Measurements from ENCODE around the gene RAPGEF5. TPM values are rescaled to one million over a fixed set of nuclear protein-coding genes. Genes with fewer than 3 reads are reported as not detected.

The RAPGEF5 gene
- total RNA-seq, 1 donor from 2014 or later = 1.1 TPM

DNA sequence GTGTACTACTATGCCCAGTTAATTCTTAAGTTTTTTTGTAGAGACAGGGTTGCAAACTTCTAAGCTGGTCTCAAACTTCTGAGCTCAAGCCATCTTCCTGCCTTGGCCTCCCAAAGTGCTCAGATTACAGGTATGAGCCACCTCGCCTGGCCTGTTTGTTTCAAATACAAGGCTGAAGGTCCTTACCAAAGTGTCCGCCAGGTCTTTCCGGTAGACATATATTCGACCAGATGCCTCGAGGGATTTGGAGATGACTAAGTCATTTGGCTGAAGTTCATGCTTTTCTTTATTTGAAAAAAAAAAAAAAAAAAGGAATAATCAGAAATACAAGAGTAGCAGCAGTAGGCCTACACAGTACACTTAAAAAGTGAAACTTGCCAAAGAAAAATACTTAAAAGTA lies 206.7 kb downstream of the RAPGEF5 start:
- Histone ChIP-seq H3K27me3 (ENCODE audit: control insufficient read depth, insufficient read depth, low read length) (no peaks in the 10 kb centered on the region), H3K36me3 (ENCODE audit: control insufficient read depth, insufficient read depth, low read length) (no peaks in the 10 kb centered on the region), H3K4me3 (ENCODE audit: low read depth, low read length) (no peak overlapping the region)
- DNase-seq (ENCODE audit: low read depth) = no peak
- no peak for TF ChIP-seq CTCF (IDR thresholded peaks at IDR 0.05; ENCODE audit: insufficient read depth, low read length, poor library complexity, severe bottlenecking)

GRCh38 chr7:22147868-22148267 lies 209.1 kb downstream of the RAPGEF5 start:
- TF ChIP-seq CTCF (IDR thresholded peaks at IDR 0.05; ENCODE audit: insufficient read depth, low read length, poor library complexity, severe bottlenecking) = no peak
- H3K36me3 ChIP-seq (ENCODE audit: control insufficient read depth, insufficient read depth, low read length) = no peaks in the 10 kb centered on the region

GRCh38 chr7:22146961-22147512 lies 209.9 kb downstream of the RAPGEF5 start:
- no peaks in the 10 kb centered on the region for H3K36me3 ChIP-seq (ENCODE audit: control insufficient read depth, insufficient read depth, low read length)
- no peak for TF ChIP-seq CTCF (IDR thresholded peaks at IDR 0.05; ENCODE audit: insufficient read depth, low read length, poor library complexity, severe bottlenecking)
- DNase-seq (ENCODE audit: low read depth) = no peak
- no peaks in the 10 kb centered on the region for H3K27me3 ChIP-seq (ENCODE audit: control insufficient read depth, insufficient read depth, low read length)
- no peak overlapping the region for H3K4me3 ChIP-seq (ENCODE audit: low read depth, low read length)

More at GRCh38 chr7:22147868-22148267, 209.1 kb downstream of the RAPGEF5 start:
- DNase-seq (ENCODE audit: low read depth) = no peak
- Histone ChIP-seq H3K4me3 (ENCODE audit: low read depth, low read length) (no peak overlapping the region), H3K27me3 (ENCODE audit: control insufficient read depth, insufficient read depth, low read length) (no peaks in the 10 kb centered on the region)

DNA sequence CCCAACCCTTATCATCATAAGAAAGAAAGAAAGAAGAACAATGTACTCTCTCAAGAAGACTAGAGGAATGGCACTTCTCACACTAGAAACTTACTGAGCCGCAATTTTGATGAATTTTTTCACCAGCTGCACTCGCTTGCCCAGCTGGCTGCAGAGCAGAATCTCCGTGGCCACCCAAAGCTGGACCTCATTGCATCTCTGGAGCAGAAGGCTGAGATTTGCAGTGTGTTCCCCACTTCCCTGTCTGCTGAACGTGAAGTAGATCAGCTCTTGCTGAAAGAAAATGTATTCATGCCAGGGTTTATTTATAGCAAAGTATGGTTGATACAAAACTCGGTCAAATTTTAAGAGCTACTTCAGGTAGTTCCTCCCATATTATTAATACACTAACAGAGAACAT lies 212.0 kb downstream of the RAPGEF5 start:
- H3K36me3 ChIP-seq (ENCODE audit: control insufficient read depth, insufficient read depth, low read length) = no peaks in the 10 kb centered on the region
- no peaks in the 10 kb centered on the region for H3K27me3 ChIP-seq (ENCODE audit: control insufficient read depth, insufficient read depth, low read length)
- TF ChIP-seq CTCF (IDR thresholded peaks at IDR 0.05; ENCODE audit: insufficient read depth, low read length, poor library complexity, severe bottlenecking) = no peak
- DNase-seq (ENCODE audit: low read depth) = no peak
- no peak overlapping the region for H3K4me3 ChIP-seq (ENCODE audit: low read depth, low read length)

DNA sequence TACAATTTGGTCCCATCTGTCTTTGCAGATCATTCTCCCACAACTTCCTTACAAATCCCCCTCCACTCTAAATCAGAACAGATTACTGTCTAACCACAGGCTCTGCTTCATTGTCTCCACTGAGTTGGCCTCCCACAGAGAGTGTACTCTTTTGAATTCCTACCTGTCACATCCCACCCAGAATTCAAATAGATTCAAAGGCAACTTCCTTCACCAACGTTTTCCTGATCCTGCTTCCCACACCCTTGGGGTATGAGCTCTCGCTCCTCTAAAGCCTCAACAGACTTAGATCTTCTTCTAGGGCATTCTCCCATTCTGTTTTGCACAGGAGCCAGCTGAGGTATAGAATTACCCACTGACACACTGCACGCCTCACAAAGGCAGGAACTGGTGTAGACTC lies 213.5 kb downstream of the RAPGEF5 start:
- Histone ChIP-seq H3K4me3 (ENCODE audit: low read depth, low read length) (no peak overlapping the region), H3K36me3 (ENCODE audit: control insufficient read depth, insufficient read depth, low read length) (no peaks in the 10 kb centered on the region), H3K27me3 (ENCODE audit: control insufficient read depth, insufficient read depth, low read length) (no peaks in the 10 kb centered on the region)
- DNase-seq (ENCODE audit: low read depth) = no peak
- TF ChIP-seq CTCF (IDR thresholded peaks at IDR 0.05; ENCODE audit: insufficient read depth, low read length, poor library complexity, severe bottlenecking) = no peak

GRCh38 chr7:22142572-22142971 lies 214.4 kb downstream of the RAPGEF5 start:
- Histone ChIP-seq H3K27me3 (ENCODE audit: control insufficient read depth, insufficient read depth, low read length) (no peaks in the 10 kb centered on the region), H3K36me3 (ENCODE audit: control insufficient read depth, insufficient read depth, low read length) (no peaks in the 10 kb centered on the region), H3K4me3 (ENCODE audit: low read depth, low read length) (no peak overlapping the region)
- no peak for DNase-seq (ENCODE audit: low read depth)
- no peak for TF ChIP-seq CTCF (IDR thresholded peaks at IDR 0.05; ENCODE audit: insufficient read depth, low read length, poor library complexity, severe bottlenecking)
